HepG2 (cell line): ENCODE results near the gene TRPM1. TPM values are rescaled to one million over a fixed set of nuclear protein-coding genes. Genes with fewer than 3 reads are reported as not detected.

Experiments
- KDM5A ChIP-seq: fragments of 200-600 bp; sonication (generic); IDR thresholded peaks from 2 replicates; pipeline ENCODE4 v1.7.0; 2018; ENCODE audit warnings: antibody characterized with exemption, mild to moderate bottlenecking, low read length, borderline replicate concordance
- KLF13 ChIP-seq: sonication (generic); formaldehyde crosslinking; IDR thresholded peaks from 2 replicates; pipeline ENCODE4 v1.4.0; 2020; ENCODE audit warnings: mild to moderate bottlenecking, missing genetic modification reagents
- NAIF1 ChIP-seq: sonication (generic); formaldehyde crosslinking; IDR thresholded peaks from 2 replicates; pipeline ENCODE4 v1.5.0; 2020; ENCODE audit warnings: mild to moderate bottlenecking, missing genetic modification reagents, borderline replicate concordance
- ZBTB40 ChIP-seq, 2 experiments: fragments of 450-650 bp in 1 of 2; sonication (generic) in 1 of 2; formaldehyde crosslinking in 1 of 2; IDR thresholded peaks; 2 replicates each; pipeline versions ENCODE4 v1.6.1 to v1.8.0; 2016 to 2022; ENCODE audit warnings: antibody characterized with exemption in 1 of 2, mild to moderate bottlenecking in 1 of 2, missing genetic modification reagents in 1 of 2
- ZNF205 ChIP-seq: IDR thresholded peaks from 2 replicates; pipeline ENCODE4 v1.6.1; 2018; ENCODE audit warnings: missing biosample characterization, missing genetic modification reagents
- polyA plus RNA-seq, 8 experiments: library from polyadenylated mRNA; depleted of rRNA in 3 of 8; stranded (reverse) in 7 of 8; unstranded in 1 of 8; fragments of >200 nt; fragmentation: Illumina TruSeq in 4 of 8; extraction: Trizol in 4 of 8; gene quantifications; 2 replicates each; pipeline versions ENCODE4 v1.2.1 to v1.2.3, GENCODE V29; 2011 to 2016; ENCODE audit warnings: low read depth in 4 of 8, missing spikeins in 1 of 8, mixed read lengths in 1 of 8; ENCODE audit not compliant: insufficient read depth in 1 of 8
- total RNA-seq, 5 experiments: library from RNA; depleted of rRNA; stranded (reverse); fragments of >200 nt; fragmentation: Illumina TruSeq; extraction: Trizol; gene quantifications; 2 replicates each; pipeline ENCODE4 v1.2.3, GENCODE V29; 2016; ENCODE audit warnings: low read depth in 1 of 5

TRPM1 gene
- total and polyA plus RNA-seq, 2 of the 13 experiments (the other 11 are each of a cell fraction or from before 2014, with no cell fraction given) = not detected

GRCh38 chr15:30990446-30991254 is 110.9 kb downstream of the TRPM1 start (continued):
- TF ChIP-seq ZBTB40 (IDR thresholded peaks at IDR 0.05) (no peak), ZBTB40 (CRISPR knock-in tag; IDR thresholded peaks at IDR 0.05) (no peak), KDM5A (0 out of 2 replicates have a peak, but pooled peaks have one; percentile 34), ZNF205 (CRISPR knock-in tag) (no peak), NAIF1 (0 out of 2 replicates have a peak, but pooled peaks have one; percentile 48), KLF13 (CRISPR knock-in tag) (no peak)
